ENCODE data around the gene KLHL24.

Gene KLHL24

GRCh38 chr3:183635431-183636220, at the start of gene KLHL24:
Gene KLHL24 (plus strand): TSS chr3:183635623. CDS start chr3:183650357, 14,734 bp downstream.
- TF ChIP-seq CTCF (IDR thresholded peaks at IDR 0.05; ENCODE audit: control insufficient read depth, extremely low read depth, insufficient read depth), result no peak
- H3K4me3 ChIP-seq (ENCODE audit: low read depth, low read length), result peak within 1 kb of the TSS; percentile 90
- peak; percentile 76 for DNase-seq (ENCODE audit: low read depth)

GRCh38 chr3:183586477-183586876, 48.9 kb upstream of the KLHL24 start:
- no peak for DNase-seq (ENCODE audit: low read depth)
- no peak overlapping the region for H3K4me3 ChIP-seq (ENCODE audit: low read depth, low read length)
- no peak for TF ChIP-seq CTCF (IDR thresholded peaks at IDR 0.05; ENCODE audit: control insufficient read depth, extremely low read depth, insufficient read depth)

- no peak for TF ChIP-seq CTCF (IDR thresholded peaks at IDR 0.05; ENCODE audit: control insufficient read depth, extremely low read depth, insufficient read depth)
- no peak overlapping the region for H3K4me3 ChIP-seq (ENCODE audit: low read depth, low read length)
- DNase-seq (ENCODE audit: low read depth), result no peak
Measured at GRCh38 chr3:183587336-183587735, 48.1 kb upstream of the KLHL24 start.

- H3K4me3 ChIP-seq (ENCODE audit: low read depth, low read length), result no peak overlapping the region
- no peak for TF ChIP-seq CTCF (IDR thresholded peaks at IDR 0.05; ENCODE audit: control insufficient read depth, extremely low read depth, insufficient read depth)
- no peak for DNase-seq (ENCODE audit: low read depth)
Measured at GRCh38 chr3:183590442-183590841, 45.0 kb upstream of the KLHL24 start.

- no peak for DNase-seq (ENCODE audit: low read depth)
- H3K4me3 ChIP-seq (ENCODE audit: low read depth, low read length), result no peak overlapping the region
- peak; percentile 27; the same call in 1 of the 2 replicates for TF ChIP-seq CTCF (IDR thresholded peaks at IDR 0.05; ENCODE audit: control insufficient read depth, extremely low read depth, insufficient read depth)
Measured at GRCh38 chr3:183591881-183592521, 43.4 kb upstream of the KLHL24 start.

- DNase-seq (ENCODE audit: low read depth), result no peak
- H3K4me3 ChIP-seq (ENCODE audit: low read depth, low read length), result no peak overlapping the region
- TF ChIP-seq CTCF (IDR thresholded peaks at IDR 0.05; ENCODE audit: control insufficient read depth, extremely low read depth, insufficient read depth), result no peak
Measured at GRCh38 chr3:183592821-183593220, 42.6 kb upstream of the KLHL24 start.
